ENCODE data around the gene CTNNBIP1.

DNA sequence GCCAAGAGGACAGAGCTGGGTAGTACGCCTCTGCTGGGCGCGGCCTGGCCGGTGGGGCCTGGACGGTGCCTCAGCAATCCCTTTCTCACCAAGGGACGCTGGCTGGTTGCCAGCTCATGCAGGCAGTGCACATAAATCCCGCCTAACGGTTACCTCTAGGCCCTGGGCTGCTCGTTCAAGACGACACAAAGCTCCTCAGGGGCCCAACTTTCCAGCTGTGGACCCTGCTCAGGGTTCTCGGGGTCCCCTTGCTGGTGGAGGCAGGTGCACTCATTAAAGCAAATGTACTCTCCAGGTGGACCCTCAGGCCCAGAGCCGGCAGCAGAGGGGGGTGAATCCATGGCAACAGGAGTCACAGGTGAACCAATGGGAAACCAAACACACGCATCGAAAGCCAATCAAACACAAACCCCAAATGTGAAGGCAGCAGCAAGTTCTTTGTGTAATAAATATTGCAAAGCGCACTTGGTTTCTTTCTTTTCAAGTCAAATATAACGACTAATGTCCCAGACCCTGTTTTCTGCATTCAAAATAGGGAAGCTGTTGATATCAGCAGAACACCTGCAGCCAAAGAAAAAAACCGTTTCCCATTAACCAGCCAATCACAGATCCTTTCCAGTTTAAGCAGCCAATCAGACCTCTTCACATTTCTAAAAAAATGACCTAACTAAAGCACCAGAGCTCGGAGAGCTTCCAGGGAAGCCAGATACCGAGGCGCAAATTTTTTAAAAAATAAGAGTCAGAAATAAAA, 60.2 kb downstream of the CTNNBIP1 start:
- TF ChIP-seq RAD21 (IDR thresholded peaks at IDR 0.05; ENCODE audit: low read depth) (no peak), MAX (IDR thresholded peaks at IDR 0.05) (no peak), CEBPB (IDR thresholded peaks at IDR 0.05) (no peak), YY1 (IDR thresholded peaks at IDR 0.05; ENCODE audit: low read depth) (no peak), EGR1 (IDR thresholded peaks at IDR 0.05) (no peak), EP300 (IDR thresholded peaks at IDR 0.05; ENCODE audit: borderline replicate concordance) (no peak), FOXM1 (IDR thresholded peaks at IDR 0.05; ENCODE audit: borderline replicate concordance, low read depth) (no peak; the same call in 1 of the 2 replicates), TEAD4 (IDR thresholded peaks at IDR 0.05) (no peak), ZBTB7A (IDR thresholded peaks at IDR 0.05; ENCODE audit: low read depth) (no peak)
- TF ChIP-seq, protein P1, sequence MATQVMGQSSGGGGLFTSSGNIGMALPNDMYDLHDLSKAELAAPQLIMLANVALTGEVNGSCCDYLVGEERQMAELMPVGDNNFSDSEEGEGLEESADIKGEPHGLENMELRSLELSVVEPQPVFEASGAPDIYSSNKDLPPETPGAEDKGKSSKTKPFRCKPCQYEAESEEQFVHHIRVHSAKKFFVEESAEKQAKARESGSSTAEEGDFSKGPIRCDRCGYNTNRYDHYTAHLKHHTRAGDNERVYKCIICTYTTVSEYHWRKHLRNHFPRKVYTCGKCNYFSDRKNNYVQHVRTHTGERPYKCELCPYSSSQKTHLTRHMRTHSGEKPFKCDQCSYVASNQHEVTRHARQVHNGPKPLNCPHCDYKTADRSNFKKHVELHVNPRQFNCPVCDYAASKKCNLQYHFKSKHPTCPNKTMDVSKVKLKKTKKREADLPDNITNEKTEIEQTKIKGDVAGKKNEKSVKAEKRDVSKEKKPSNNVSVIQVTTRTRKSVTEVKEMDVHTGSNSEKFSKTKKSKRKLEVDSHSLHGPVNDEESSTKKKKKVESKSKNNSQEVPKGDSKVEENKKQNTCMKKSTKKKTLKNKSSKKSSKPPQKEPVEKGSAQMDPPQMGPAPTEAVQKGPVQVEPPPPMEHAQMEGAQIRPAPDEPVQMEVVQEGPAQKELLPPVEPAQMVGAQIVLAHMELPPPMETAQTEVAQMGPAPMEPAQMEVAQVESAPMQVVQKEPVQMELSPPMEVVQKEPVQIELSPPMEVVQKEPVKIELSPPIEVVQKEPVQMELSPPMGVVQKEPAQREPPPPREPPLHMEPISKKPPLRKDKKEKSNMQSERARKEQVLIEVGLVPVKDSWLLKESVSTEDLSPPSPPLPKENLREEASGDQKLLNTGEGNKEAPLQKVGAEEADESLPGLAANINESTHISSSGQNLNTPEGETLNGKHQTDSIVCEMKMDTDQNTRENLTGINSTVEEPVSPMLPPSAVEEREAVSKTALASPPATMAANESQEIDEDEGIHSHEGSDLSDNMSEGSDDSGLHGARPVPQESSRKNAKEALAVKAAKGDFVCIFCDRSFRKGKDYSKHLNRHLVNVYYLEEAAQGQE (IDR thresholded peaks at IDR 0.05; ENCODE audit: low read depth), result no peak
- TF ChIP-seq, protein P2, sequence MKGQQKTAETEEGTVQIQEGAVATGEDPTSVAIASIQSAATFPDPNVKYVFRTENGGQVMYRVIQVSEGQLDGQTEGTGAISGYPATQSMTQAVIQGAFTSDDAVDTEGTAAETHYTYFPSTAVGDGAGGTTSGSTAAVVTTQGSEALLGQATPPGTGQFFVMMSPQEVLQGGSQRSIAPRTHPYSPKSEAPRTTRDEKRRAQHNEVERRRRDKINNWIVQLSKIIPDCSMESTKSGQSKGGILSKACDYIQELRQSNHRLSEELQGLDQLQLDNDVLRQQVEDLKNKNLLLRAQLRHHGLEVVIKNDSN (IDR thresholded peaks at IDR 0.05), result no peak
